ENCODE results near the gene CRKL. TPM values are rescaled to one million over a fixed set of nuclear protein-coding genes. Genes with fewer than 3 reads are reported as not detected.
"Not testable (repeated sequence)": the region's sequence is repeated elsewhere in the genome, so short reads cannot be mapped to it uniquely, and the experiment has no call there.

CRKL gene
- total RNA-seq, 1 donor from 2014 or later: 58.3 TPM

- DNase-seq: not testable (repeated sequence)
Observed at GRCh38 chr22:20901093-20902033, 15.8 kb upstream of the CRKL start.

GRCh38 chr22:20903093-20903492, 14.1 kb upstream of the CRKL start:
- DNase-seq: no peak

- no peak for DNase-seq
Observed at GRCh38 chr22:20904008-20904979, 12.9 kb upstream of the CRKL start.

GRCh38 chr22:20904980-20905355, 12.2 kb upstream of the CRKL start:
- no peak for DNase-seq

GRCh38 chr22:20905415-20906386, 11.5 kb upstream of the CRKL start:
- DNase-seq: no peak

- no peak for DNase-seq
Observed at GRCh38 chr22:20906387-20906767, 10.8 kb upstream of the CRKL start.

- not testable (repeated sequence) for DNase-seq
Observed at GRCh38 chr22:20908717-20909116, 8.5 kb upstream of the CRKL start.

GRCh38 chr22:20909543-20910303, 7.5 kb upstream of the CRKL start:
- no peak for DNase-seq

- DNase-seq: no peak
Observed at GRCh38 chr22:20912494-20912893, 4.7 kb upstream of the CRKL start.

GRCh38 chr22:20918663-20919218, 1.5 kb downstream of the CRKL start:
- no peak for DNase-seq

- DNase-seq: no peak
Observed at GRCh38 chr22:20919718-20920117, 2.5 kb downstream of the CRKL start.

- no peak for DNase-seq
Observed at GRCh38 chr22:20920881-20921203, 3.6 kb downstream of the CRKL start.

- DNase-seq: no peak
Observed at GRCh38 chr22:20922141-20922751, 5.0 kb downstream of the CRKL start.

- no peak for DNase-seq
Observed at GRCh38 chr22:20926243-20926642, 9.0 kb downstream of the CRKL start.

- DNase-seq: no peak
Observed at GRCh38 chr22:20927940-20928572, 10.8 kb downstream of the CRKL start.

GRCh38 chr22:20928573-20928967, 11.4 kb downstream of the CRKL start:
- DNase-seq: no peak

- no peak for DNase-seq
Observed at GRCh38 chr22:20930004-20930403, 12.8 kb downstream of the CRKL start.

- DNase-seq: not testable (repeated sequence)
Observed at GRCh38 chr22:20930435-20930834, 13.2 kb downstream of the CRKL start.

GRCh38 chr22:20931126-20931654, 14.0 kb downstream of the CRKL start:
- DNase-seq: no peak

- DNase-seq: no peak
Observed at GRCh38 chr22:20933910-20934309, 16.7 kb downstream of the CRKL start.
